Activated CD8-positive, alpha-beta memory T cell treated with anti-CD3 and anti-CD28 coated beads, Interleukin-2, amount 10 ng/mL, durations not matched to agents 7 days and 5 days (primary cell): ENCODE results near the gene CCDC194. TPM values are rescaled to one million over a fixed set of nuclear protein-coding genes. Genes with fewer than 3 reads are reported as not detected.

Experiments used
- ATAC-seq: fragments of 150-1000 bp; cut with Tn5 transposase; one replicate; pipeline ENCODE4 v1.10.0; 2021; ENCODE audit warnings: moderate library complexity
- CTCF ChIA-PET: fragments of 350-600 bp; sonication (Branson Sonifier 250); formaldehyde crosslinking; loops from one replicate; lab custom pipeline; 2021; ENCODE audit warnings: antibody characterized with exemption; lab: Charles Lee
- DNase-seq: peaks from one replicate; pipeline ENCODE4 v3.0.0-alpha.2; 2020
- H3K27ac Mint-ChIP-seq: one replicate; pipeline ENCODE4 v1.8.0; 2021; ENCODE audit warnings: mild to moderate bottlenecking, mixed read lengths
- H3K27me3 Mint-ChIP-seq: one replicate; pipeline ENCODE4 v1.8.0; 2021; ENCODE audit warnings: mixed read lengths
- H3K36me3 Mint-ChIP-seq: one replicate; pipeline ENCODE4 v1.8.0; 2021; ENCODE audit warnings: mild to moderate bottlenecking, mixed read lengths
- H3K4me1 Mint-ChIP-seq: one replicate; pipeline ENCODE4 v1.8.0; 2021; ENCODE audit warnings: mixed read lengths
- H3K4me3 Mint-ChIP-seq: one replicate; pipeline ENCODE4 v1.8.0; 2021; ENCODE audit warnings: mild to moderate bottlenecking, moderate library complexity, mixed read lengths
- H3K9me3 Mint-ChIP-seq: one replicate; pipeline ENCODE4 v1.8.0; 2022; ENCODE audit warnings: low read depth, mixed read lengths
- total RNA-seq, 2 experiments: library from RNA; stranded (reverse); gene quantifications; one replicate each; pipeline ENCODE4 v1.2.3, GENCODE V29; 2021

Gene CCDC194
- total RNA-seq, 2 experiments from 2014 or later: 4.3 to 5.9 TPM

- no peaks in the 10 kb centered on the region for H3K9me3 Mint-ChIP-seq
- CTCF ChIA-PET: interaction anchor here (0.9 to 3.8 kb wide), 4 partner anchors 13 to 95 kb away, joined by 3 to 20 read pairs (median 5); partner anchors contain the start of gene DDA1
- DNase-seq: peak; percentile 53
Observed at GRCh38 chr19:17404015-17404414, 10.0 kb upstream of the CCDC194 start.

GRCh38 chr19:17402982-17403855 lies 9.2 kb upstream of the CCDC194 start:
- Mint-ChIP-seq H3K4me3 (peak overlapping the region; percentile 94), H3K27me3 (no peaks in the 10 kb centered on the region), H3K4me1 (peaks cover 29% of the 10 kb centered on the region), H3K9me3 (no peaks in the 10 kb centered on the region), H3K27ac (peak overlapping the region; percentile 97), H3K36me3 (peaks cover 44% of the 10 kb centered on the region)
- CTCF ChIA-PET: interaction anchor here (0.7 to 3.8 kb wide), 5 partner anchors 12 to 94 kb away, joined by 3 to 20 read pairs (median 3); partner anchors contain the start of gene DDA1
- peak; percentile 16 for ATAC-seq
- peak; percentile 63 for DNase-seq

More at GRCh38 chr19:17404015-17404414, 10.0 kb upstream of the CCDC194 start:
- peak overlapping the region; percentile 94 for H3K4me3 Mint-ChIP-seq
- no peak for ATAC-seq
- H3K36me3 Mint-ChIP-seq: peaks cover 41% of the 10 kb centered on the region
- peak overlapping the region; percentile 97 for H3K27ac Mint-ChIP-seq
- peaks cover 29% of the 10 kb centered on the region for H3K4me1 Mint-ChIP-seq
- H3K27me3 Mint-ChIP-seq: no peaks in the 10 kb centered on the region

GRCh38 chr19:17401628-17402027 lies 7.6 kb upstream of the CCDC194 start:
- Mint-ChIP-seq H3K27ac (no peak overlapping the region), H3K9me3 (no peaks in the 10 kb centered on the region), H3K4me3 (no peak overlapping the region), H3K4me1 (peaks cover 22% of the 10 kb centered on the region), H3K27me3 (no peaks in the 10 kb centered on the region), H3K36me3 (peaks cover 47% of the 10 kb centered on the region)
- DNase-seq: no peak
- ATAC-seq: no peak
- CTCF ChIA-PET: interaction anchor here (0.7 kb wide), 1 partner anchor 817 kb away, joined by 3 read pairs; no protein-coding TSS in a partner anchor

- DNase-seq (no peak), ATAC-seq (no peak)
- Mint-ChIP-seq H3K4me3 (no peak overlapping the region), H3K27ac (no peak overlapping the region), H3K27me3 (no peaks in the 10 kb centered on the region), H3K36me3 (peaks cover 34% of the 10 kb centered on the region), H3K4me1 (peaks cover 25% of the 10 kb centered on the region), H3K9me3 (no peaks in the 10 kb centered on the region)
- CTCF ChIA-PET: interaction anchor here (1.0 to 1.6 kb wide), 2 partner anchors 10 to 14 kb away, joined by 4 to 8 read pairs; no protein-coding TSS in a partner anchor
Observed at GRCh38 chr19:17398902-17399527, 5.0 kb upstream of the CCDC194 start.

- CTCF ChIA-PET: interaction anchor here (0.6 to 1.7 kb wide), 3 partner anchors 9 to 323 kb away, joined by 3 to 8 read pairs (median 4); partner anchors contain the start of gene BST2
- ATAC-seq: no peak
Observed at GRCh38 chr19:17394891-17395415, 957 bp upstream of the CCDC194 start.

GRCh38 chr19:17393002-17393401 lies 994 bp downstream of the CCDC194 start:
- Mint-ChIP-seq H3K36me3 (peaks cover 7% of the 10 kb centered on the region), H3K4me3 (no peak overlapping the region), H3K4me1 (peaks cover 32% of the 10 kb centered on the region), H3K27ac (no peak overlapping the region), H3K9me3 (no peaks in the 10 kb centered on the region), H3K27me3 (peaks cover 31% of the 10 kb centered on the region)
- CTCF ChIA-PET: interaction anchor here (0.6 to 1.4 kb wide), 2 partner anchors 12 to 60 kb away, joined by 3 to 4 read pairs; partner anchors contain the start of gene BST2
- DNase-seq (no peak), ATAC-seq (no peak)

More at GRCh38 chr19:17394891-17395415, 957 bp upstream of the CCDC194 start:
- peaks cover 32% of the 10 kb centered on the region for H3K4me1 Mint-ChIP-seq
- DNase-seq: peak; percentile 52
- no peaks in the 10 kb centered on the region for H3K9me3 Mint-ChIP-seq
- H3K36me3 Mint-ChIP-seq: peaks cover 10% of the 10 kb centered on the region
- peaks cover 15% of the 10 kb centered on the region for H3K27me3 Mint-ChIP-seq
- H3K4me3 Mint-ChIP-seq: no peak overlapping the region
- H3K27ac Mint-ChIP-seq: peak overlapping the region; percentile 61

GRCh38 chr19:17391371-17392151 lies 2.4 kb downstream of the CCDC194 start:
- DNase-seq: no peak
- peak overlapping the region; percentile 50 for H3K4me3 Mint-ChIP-seq
- peaks cover 27% of the 10 kb centered on the region for H3K4me1 Mint-ChIP-seq
- H3K36me3 Mint-ChIP-seq: no peaks in the 10 kb centered on the region
- peaks cover 33% of the 10 kb centered on the region for H3K27me3 Mint-ChIP-seq
- H3K27ac Mint-ChIP-seq: no peak overlapping the region
- CTCF ChIA-PET: interaction anchor here (0.5 to 10.4 kb wide), 9 partner anchors 12 to 433 kb away, joined by 3 to 92 read pairs (median 4); partner anchors contain the start of genes DDA1 and PLVAP
- no peak for ATAC-seq
- no peaks in the 10 kb centered on the region for H3K9me3 Mint-ChIP-seq

- H3K4me3 Mint-ChIP-seq: peak overlapping the region; percentile 77
- ATAC-seq: peak; percentile 99
- no peaks in the 10 kb centered on the region for H3K9me3 Mint-ChIP-seq
- no peak overlapping the region for H3K27ac Mint-ChIP-seq
- H3K4me1 Mint-ChIP-seq: peaks cover 27% of the 10 kb centered on the region
- H3K36me3 Mint-ChIP-seq: no peaks in the 10 kb centered on the region
- CTCF ChIA-PET: interaction anchor here (0.5 to 10.4 kb wide), 11 partner anchors 8 to 434 kb away, joined by 3 to 92 read pairs (median 5); partner anchors contain the start of genes DDA1 and PLVAP
- peak; percentile 90 for DNase-seq
- H3K27me3 Mint-ChIP-seq: peaks cover 33% of the 10 kb centered on the region
Observed at GRCh38 chr19:17390665-17391370, 3.2 kb downstream of the CCDC194 start.

- no peak for DNase-seq
- peaks cover 23% of the 10 kb centered on the region for H3K4me1 Mint-ChIP-seq
- H3K27ac Mint-ChIP-seq: no peak overlapping the region
- H3K4me3 Mint-ChIP-seq: peak overlapping the region; percentile 77
- no peak for ATAC-seq
- no peaks in the 10 kb centered on the region for H3K36me3 Mint-ChIP-seq
- peaks cover 33% of the 10 kb centered on the region for H3K27me3 Mint-ChIP-seq
- H3K9me3 Mint-ChIP-seq: no peaks in the 10 kb centered on the region
- CTCF ChIA-PET: interaction anchor here (0.6 to 10.4 kb wide), 15 partner anchors 8 to 716 kb away, joined by 3 to 92 read pairs (median 5); partner anchors contain the start of genes BST2, DDA1, MRPL34 and MVB12A
Observed at GRCh38 chr19:17389957-17390664, 3.9 kb downstream of the CCDC194 start.

GRCh38 chr19:17389288-17389687 lies 4.7 kb downstream of the CCDC194 start:
- H3K36me3 Mint-ChIP-seq: no peaks in the 10 kb centered on the region
- H3K4me1 Mint-ChIP-seq: peaks cover 19% of the 10 kb centered on the region
- CTCF ChIA-PET: interaction anchor here (0.6 to 10.4 kb wide), 17 partner anchors 9 to 715 kb away, joined by 3 to 92 read pairs (median 5); partner anchors contain the start of genes BABAM1, BST2, DDA1 and MRPL34
- no peak overlapping the region for H3K4me3 Mint-ChIP-seq
- no peaks in the 10 kb centered on the region for H3K9me3 Mint-ChIP-seq
- peaks cover 33% of the 10 kb centered on the region for H3K27me3 Mint-ChIP-seq
- ATAC-seq (no peak), DNase-seq (no peak)
- no peak overlapping the region for H3K27ac Mint-ChIP-seq
